ENCODE measurements around the gene ZNF578.
"Not testable (repeated sequence)": the region's sequence is repeated elsewhere in the genome, so short reads cannot be mapped to it uniquely, and the experiment has no call there.

ZNF578 gene

DNA sequence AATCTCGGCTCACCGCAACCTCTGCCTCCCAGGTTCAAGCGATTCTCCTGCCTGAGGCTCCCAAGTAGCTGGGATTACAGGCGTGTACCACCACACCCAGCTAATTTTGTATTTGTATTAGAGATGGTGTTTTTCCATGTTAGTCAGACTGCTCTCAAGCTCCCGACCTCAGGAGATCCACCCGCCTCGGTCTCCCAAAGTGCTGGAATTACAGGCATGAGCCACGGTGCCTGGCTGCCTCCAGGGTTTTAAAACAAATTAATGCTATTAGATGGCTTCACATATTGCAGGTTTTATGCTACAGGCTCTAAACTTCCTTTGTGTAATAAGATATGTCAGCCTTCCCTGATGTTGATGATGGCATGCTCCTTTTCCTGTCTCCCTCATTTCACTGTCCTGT, 108.3 kb downstream of the ZNF578 start:
- DNase-seq (ENCODE audit: low read depth), result not testable (repeated sequence)
